Endothelial cell of umbilical vein (primary cell): ENCODE results near the gene KCTD16. TPM values are rescaled to one million over a fixed set of nuclear protein-coding genes. Genes with fewer than 3 reads are reported as not detected.

Experiments
- BruUV-seq: library from RNA; stranded (reverse); fragments of 400-500 nt; replicated peaks from 2 replicates; lab custom pipeline; 2021; lab: Mats Ljungman, UMichigan
- CTCF ChIA-PET: fragments of 300-600, 350-600 bp; sonication (Branson Sonifier 250); formaldehyde crosslinking; loops from one replicate; lab custom pipeline; 2021; ENCODE audit warnings: antibody characterized with exemption, inconsistent platforms; lab: Charles Lee
- POLR2A ChIA-PET: fragments of 300-600, 350-600 bp; sonication (Branson Sonifier 250); formaldehyde crosslinking; loops from one replicate; lab custom pipeline; 2021; ENCODE audit warnings: antibody characterized with exemption, inconsistent platforms; lab: Charles Lee
- DNase-seq: peaks from one replicate; pipeline ENCODE4 v3.0.0-alpha.2; 2011; ENCODE audit warnings: low read depth, low spot score
- FAIRE-seq: peaks from 2 replicates; lab custom pipeline; 2011; peaks lifted over from hg19 to GRCh38; lab: Jason Lieb, UNC
- H2AFZ ChIP-seq: 2 replicates; pipeline ENCODE4 v1.6.0; 2012; ENCODE audit warnings: low read depth, low read length, control low read depth, inconsistent platforms
- H3K27ac ChIP-seq: 2 replicates; pipeline ENCODE4 v1.5.1; 2011; ENCODE audit warnings: low read depth, mild to moderate bottlenecking, control low read depth, low read length, moderate library complexity; ENCODE audit not compliant: insufficient read depth
- H3K27me3 ChIP-seq, 2 experiments: 2 replicates each; pipeline versions ENCODE4 v1.6.0 to v1.6.1; 2011; ENCODE audit warnings: low read length in 2 of 2, mixed read lengths in 1 of 2; ENCODE audit not compliant: control insufficient read depth in 2 of 2, insufficient read depth in 2 of 2
- H3K36me3 ChIP-seq, 2 experiments: 2 replicates in 1 of 2; 3 replicates in 1 of 2; pipeline ENCODE4 v1.5.1; 2011; ENCODE audit warnings: low read length in 2 of 2, mild to moderate bottlenecking in 1 of 2, moderate library complexity in 1 of 2; ENCODE audit not compliant: control insufficient read depth in 2 of 2, insufficient read depth in 2 of 2; ENCODE audit errors: extremely low read depth in 1 of 2
- H3K4me1 ChIP-seq: 3 replicates; pipeline ENCODE4 v1.5.1; 2011; ENCODE audit warnings: mild to moderate bottlenecking, low read length; ENCODE audit not compliant: control insufficient read depth, insufficient read depth; ENCODE audit errors: extremely low read depth
- H3K4me2 ChIP-seq: 2 replicates; pipeline ENCODE4 v1.6.1; 2011; ENCODE audit warnings: low read length, control low read depth, mixed read lengths; ENCODE audit not compliant: insufficient read depth
- H3K4me3 ChIP-seq, 3 experiments: fragments of 200-600 bp in 1 of 3; sonication (generic), shearing (Covaris generic) in 1 of 3; replicated peaks in 1 of 3; 2 replicates each; pipeline ENCODE4 v1.5.1; 2011 to 2016; ENCODE audit warnings: control low read depth in 3 of 3, low read length in 3 of 3, mild to moderate bottlenecking in 2 of 3, inconsistent platforms in 1 of 3, low read depth in 1 of 3, moderate library complexity in 1 of 3; ENCODE audit not compliant: insufficient read depth in 1 of 3
- H3K79me2 ChIP-seq: 2 replicates; pipeline ENCODE4 v1.6.0; 2012; ENCODE audit warnings: low read length, inconsistent platforms; ENCODE audit not compliant: control insufficient read depth, insufficient read depth
- H3K9ac ChIP-seq: replicated peaks from 2 replicates; pipeline ENCODE3; 2011; ENCODE audit warnings: low read length, control low read depth; ENCODE audit not compliant: insufficient read depth; ENCODE audit errors: extremely low read depth
- H3K9me1 ChIP-seq: replicated peaks from 3 replicates; pipeline ENCODE4 v1.6.0; 2011; ENCODE audit warnings: mild to moderate bottlenecking, low read length; ENCODE audit not compliant: control insufficient read depth, insufficient read depth; ENCODE audit errors: extremely low read depth
- H3K9me3 ChIP-seq: replicated peaks from 2 replicates; pipeline ENCODE4 v1.5.1; 2012; ENCODE audit warnings: low read length, inconsistent platforms; ENCODE audit not compliant: control insufficient read depth, insufficient read depth
- H4K20me1 ChIP-seq: replicated peaks from 2 replicates; pipeline ENCODE3; 2011; ENCODE audit warnings: mild to moderate bottlenecking, low read length; ENCODE audit not compliant: control insufficient read depth, insufficient read depth; ENCODE audit errors: extremely low read depth
- EZH2 ChIP-seq: IDR thresholded peaks from 2 replicates; pipeline ENCODE4 v1.6.1; 2012; ENCODE audit warnings: borderline replicate concordance, low read depth, mild to moderate bottlenecking, moderate library complexity, low read length, inconsistent platforms; ENCODE audit not compliant: severe bottlenecking
- GATA2 ChIP-seq: IDR thresholded peaks from 2 replicates; pipeline ENCODE4 v1.7.0; 2011; ENCODE audit warnings: low read depth, mild to moderate bottlenecking, moderate library complexity, mixed read lengths, low read length; ENCODE audit not compliant: insufficient read length, insufficient read depth
- MAX ChIP-seq: IDR thresholded peaks from 2 replicates; pipeline ENCODE4 v1.6.1; 2011; ENCODE audit not compliant: insufficient read depth, insufficient read length
- POLR2AphosphoS5 ChIP-seq: IDR thresholded peaks from 2 replicates; pipeline ENCODE4 v1.6.1; 2012; ENCODE audit warnings: low read depth, mild to moderate bottlenecking, control low read depth, low read length, moderate library complexity; ENCODE audit not compliant: insufficient read depth
- dilution Hi-C: fragments of 300-500 bp; cut with MboI; formaldehyde crosslinking; loops from one replicate; pipeline ENCODE4 v1.15.0; 2019; ENCODE audit warnings: low sequenced_read_pairs; ENCODE audit not compliant: extremely low pct_ligation_motif_present
- intact Hi-C: fragments of 100-400 bp; cut with micrococcal nuclease; formaldehyde crosslinking; loops from one replicate; pipeline ENCODE4 v1.10.0; 2022
- polyA plus RNA-seq, 4 experiments: library from polyadenylated mRNA; depleted of rRNA in 3 of 4; stranded (reverse) in 3 of 4; unstranded in 1 of 4; fragments of >200 nt; gene quantifications; 2 replicates each; pipeline versions ENCODE4 v1.2.1 to v1.2.3, GENCODE V29; 2011 to 2012; ENCODE audit warnings: missing spikeins in 1 of 4
- total RNA-seq: library from RNA; stranded (reverse); gene quantifications from 2 replicates; pipeline ENCODE4 v1.2.3, GENCODE V29; 2021

KCTD16 gene
- total and polyA plus RNA-seq, 2 donors (not counting 3 experiments of a cell fraction or from before 2014, with no cell fraction given) = 0.21 to 0.49 TPM

- H3K4me2 ChIP-seq = no peak overlapping the region
- H3K9ac ChIP-seq = no peak overlapping the region
- FAIRE-seq = no peak
- BruUV-seq = no TSS peak
- ChIA-PET POLR2A (no interaction called here), CTCF (interaction anchor here (1.9 kb wide), 1 partner anchor 10 kb away, joined by 11 read pairs; no protein-coding TSS in a partner anchor)
- H4K20me1 ChIP-seq = no peaks in the 10 kb centered on the region
- no peaks in the 10 kb centered on the region for H3K9me3 ChIP-seq
- DNase-seq = no peak
- H3K9me1 ChIP-seq = no peaks in the 10 kb centered on the region
- no peak overlapping the region for H3K27ac ChIP-seq
- no peaks in the 10 kb centered on the region for H3K27me3 ChIP-seq
- no peaks in the 10 kb centered on the region for H3K79me2 ChIP-seq
- no peak overlapping the region for H3K4me3 ChIP-seq
- no peak for TF ChIP-seq GATA2
- TF ChIP-seq EZH2 = no peak
- no peak for TF ChIP-seq MAX
- H2AFZ ChIP-seq = no peak overlapping the region
- H3K36me3 ChIP-seq = no peaks in the 10 kb centered on the region
- H3K4me1 ChIP-seq = peaks cover 28% of the 10 kb centered on the region
- dilution Hi-C loops = no loop called here
- intact Hi-C loops = loop anchor here (5.0 to 10.0 kb wide), 7 partner anchors 207 to 1479 kb away; no protein-coding TSS in a partner anchor
These were observed 23.5 kb downstream of the KCTD16 start for GRCh38 chr5:144194144-144194543.

GRCh38 chr5:144195448-144195847 is 24.8 kb downstream of the KCTD16 start:
- Histone ChIP-seq H4K20me1 (no peaks in the 10 kb centered on the region), H3K79me2 (no peaks in the 10 kb centered on the region), H3K9me1 (no peaks in the 10 kb centered on the region), H3K4me1 (peaks cover 20% of the 10 kb centered on the region), H3K27me3 (no peaks in the 10 kb centered on the region), H3K4me2 (no peak overlapping the region), H3K27ac (no peak overlapping the region), H3K9ac (no peak overlapping the region), H3K36me3 (no peaks in the 10 kb centered on the region), H3K4me3 (no peak overlapping the region), H2AFZ (no peak overlapping the region), H3K9me3 (no peaks in the 10 kb centered on the region)
- ChIA-PET CTCF (interaction anchor here (0.8 kb wide), 1 partner anchor 1041 kb away, joined by 3 read pairs; no protein-coding TSS in a partner anchor), POLR2A (no interaction called here)
- intact Hi-C loops = loop anchor here (10.0 kb wide), 2 partner anchors 1071 to 1481 kb away; no protein-coding TSS in a partner anchor
- BruUV-seq = no TSS peak
- dilution Hi-C loops = no loop called here
- DNase-seq (no peak), FAIRE-seq (no peak)
- no peak for TF ChIP-seq MAX
- no peak for TF ChIP-seq EZH2
- TF ChIP-seq POLR2AphosphoS5 = no peak
